Subcutaneous adipose tissue (tissue), 4 donors: Measurements from ENCODE around the gene FCHSD2. TPM values are rescaled to one million over a fixed set of nuclear protein-coding genes. Genes with fewer than 3 reads are reported as not detected.

Experiments
- total RNA-seq, 4 donors: library from RNA; depleted of rRNA; stranded (reverse); fragments of >200 nt; gene quantifications; one replicate each; pipeline ENCODE4 v1.1.0, GENCODE V29; 2016
- TF ChIP-seq, protein P1 (sequence below): fragments of 450-650 bp; IDR thresholded peaks from one replicate; pipeline ENCODE4 v1.5.1; 2016; ENCODE audit warnings: low read depth, mild to moderate bottlenecking, control low read depth, antibody characterized with exemption, moderate library complexity

The FCHSD2 gene
- total RNA-seq, 4 donors from 2014 or later, result 26.2 to 34.7 (median 30.0) TPM

DNA sequence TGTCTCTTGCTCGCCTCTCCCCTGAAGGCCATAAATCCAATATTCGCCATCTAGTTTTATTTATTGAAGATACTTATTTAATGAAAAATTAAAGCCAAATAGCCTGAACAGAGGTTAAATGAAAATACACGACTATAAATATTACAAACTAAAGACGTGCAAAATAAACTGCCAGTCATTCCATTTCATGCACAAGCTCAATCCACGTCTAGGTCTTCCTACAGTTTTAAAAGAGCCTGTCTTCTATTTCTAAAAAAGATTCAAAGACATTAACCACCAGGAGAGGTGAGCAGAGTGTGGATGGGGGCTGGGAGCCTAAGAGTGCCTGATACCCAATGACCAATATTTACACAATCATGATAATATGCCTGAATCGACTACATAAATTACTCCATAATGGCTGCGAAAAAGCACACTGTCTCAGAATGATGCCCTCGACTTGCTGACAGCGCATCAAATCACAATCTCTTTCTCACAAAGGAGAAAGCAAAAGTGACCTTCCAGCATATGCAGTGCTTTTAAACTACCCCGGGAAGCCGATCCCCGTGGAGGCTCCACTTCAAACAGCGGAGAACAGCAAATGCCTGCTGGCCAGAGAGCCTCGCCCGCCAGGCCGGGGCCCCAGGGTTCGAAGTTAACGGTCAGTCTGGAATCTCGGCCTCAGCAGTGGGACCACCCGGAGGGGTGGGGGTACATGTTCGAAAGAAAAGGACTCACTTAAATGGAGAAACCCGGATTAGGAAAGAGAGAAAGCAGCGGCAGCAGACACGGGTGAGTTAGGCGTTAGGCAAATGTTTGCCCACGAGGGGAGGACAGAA lies 1.7 kb downstream of the FCHSD2 start:
- TF ChIP-seq, protein P1, sequence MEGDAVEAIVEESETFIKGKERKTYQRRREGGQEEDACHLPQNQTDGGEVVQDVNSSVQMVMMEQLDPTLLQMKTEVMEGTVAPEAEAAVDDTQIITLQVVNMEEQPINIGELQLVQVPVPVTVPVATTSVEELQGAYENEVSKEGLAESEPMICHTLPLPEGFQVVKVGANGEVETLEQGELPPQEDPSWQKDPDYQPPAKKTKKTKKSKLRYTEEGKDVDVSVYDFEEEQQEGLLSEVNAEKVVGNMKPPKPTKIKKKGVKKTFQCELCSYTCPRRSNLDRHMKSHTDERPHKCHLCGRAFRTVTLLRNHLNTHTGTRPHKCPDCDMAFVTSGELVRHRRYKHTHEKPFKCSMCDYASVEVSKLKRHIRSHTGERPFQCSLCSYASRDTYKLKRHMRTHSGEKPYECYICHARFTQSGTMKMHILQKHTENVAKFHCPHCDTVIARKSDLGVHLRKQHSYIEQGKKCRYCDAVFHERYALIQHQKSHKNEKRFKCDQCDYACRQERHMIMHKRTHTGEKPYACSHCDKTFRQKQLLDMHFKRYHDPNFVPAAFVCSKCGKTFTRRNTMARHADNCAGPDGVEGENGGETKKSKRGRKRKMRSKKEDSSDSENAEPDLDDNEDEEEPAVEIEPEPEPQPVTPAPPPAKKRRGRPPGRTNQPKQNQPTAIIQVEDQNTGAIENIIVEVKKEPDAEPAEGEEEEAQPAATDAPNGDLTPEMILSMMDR, result no peak

- TF ChIP-seq, protein P1, result no peak
These were observed 2.5 kb downstream of the FCHSD2 start for GRCh38 chr11:73139476-73140198.

DNA sequence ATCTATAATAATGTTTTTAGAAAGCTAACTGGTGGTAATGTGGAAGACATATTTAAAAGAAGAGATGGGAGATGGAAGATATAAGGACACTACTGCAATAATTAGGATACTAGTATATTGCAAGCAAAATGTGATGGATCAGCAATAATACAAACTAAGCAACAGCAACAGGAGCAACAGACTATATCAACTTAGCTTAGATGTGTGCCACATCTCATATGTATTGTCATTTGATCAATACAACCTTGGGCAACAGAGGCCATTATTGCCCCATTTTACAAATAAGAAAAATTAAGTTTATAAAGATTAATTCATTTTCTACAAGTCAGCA lies 4.2 kb downstream of the FCHSD2 start:
- TF ChIP-seq, protein P1, result no peak

GRCh38 chr11:73137262-73137943 lies 4.7 kb downstream of the FCHSD2 start:
- TF ChIP-seq, protein P1, result no peak

DNA sequence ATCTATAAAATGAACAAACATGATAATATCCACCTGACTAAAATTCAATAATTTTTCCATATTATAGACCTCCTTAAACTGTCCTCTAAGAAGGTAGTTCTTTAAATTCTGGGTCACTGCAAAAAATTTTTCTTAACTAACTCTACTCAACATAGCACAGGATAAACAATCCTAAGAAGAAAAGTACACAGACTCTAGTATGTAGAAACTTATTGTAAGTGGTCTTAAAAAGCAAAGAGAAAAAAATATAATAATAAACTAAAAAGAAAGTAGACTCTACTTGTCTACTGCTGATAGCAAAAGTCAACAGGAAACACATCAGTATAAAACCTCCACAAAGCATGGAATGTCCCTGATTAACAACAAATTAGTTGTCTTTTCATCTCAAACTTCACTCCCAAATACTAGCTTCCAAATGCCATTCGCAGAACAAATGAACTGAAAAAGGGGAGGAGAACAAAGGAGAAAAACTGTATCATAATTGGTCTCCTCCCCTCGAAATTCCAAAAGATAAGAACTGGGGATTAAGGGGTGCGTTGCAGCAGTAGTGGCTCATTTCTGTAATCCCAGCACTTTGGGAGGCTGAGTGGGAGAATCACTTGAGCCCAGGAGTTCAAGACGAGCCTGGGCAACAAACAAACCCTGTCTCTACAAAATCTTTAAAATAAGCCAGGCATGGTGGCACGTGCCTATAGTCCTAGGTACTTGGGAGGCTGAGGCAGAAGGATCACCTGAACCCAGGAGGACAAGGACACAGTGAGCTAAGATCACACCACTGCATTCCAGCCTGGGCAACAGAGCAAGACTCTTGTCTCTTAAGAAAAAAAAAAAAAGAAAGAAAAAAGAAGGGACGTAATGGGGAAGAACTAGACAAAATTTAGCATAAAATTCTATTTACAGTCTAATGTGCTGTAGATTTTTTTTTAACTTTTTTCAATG lies 6.5 kb downstream of the FCHSD2 start:
- TF ChIP-seq, protein P1, result no peak

DNA sequence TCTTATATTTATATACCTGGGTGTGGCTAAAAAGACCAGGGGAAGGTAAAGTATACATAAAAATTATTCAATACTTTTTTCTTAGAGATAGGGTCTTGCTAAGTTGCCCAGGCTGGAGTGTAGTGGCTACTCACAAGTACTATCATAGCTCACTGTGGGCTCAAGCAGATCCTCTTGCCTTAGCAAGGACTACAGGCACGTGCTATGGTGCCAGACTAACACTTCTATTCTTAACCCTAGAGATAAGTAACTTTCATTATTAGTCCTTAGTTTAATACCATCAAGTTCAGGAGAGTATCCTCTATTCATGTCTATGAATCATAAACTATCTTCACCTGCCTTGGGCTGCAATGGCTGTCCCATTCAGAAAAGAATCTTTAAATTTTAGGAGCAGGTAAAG lies 11.9 kb downstream of the FCHSD2 start:
- TF ChIP-seq, protein P1, result no peak
